HG03460 (cell line): ENCODE results near the gene NHSL2.
"Not testable (repeated sequence)": the region's sequence is repeated elsewhere in the genome, so short reads cannot be mapped to it uniquely, and the experiment has no call there.

ENCODE experiments used
- ATAC-seq: cut with Tn5 transposase; IDR thresholded peaks from one replicate; pipeline ENCODE4 v1.9.1; 2021; ENCODE audit not compliant: unreplicated experiment

The NHSL2 gene

DNA sequence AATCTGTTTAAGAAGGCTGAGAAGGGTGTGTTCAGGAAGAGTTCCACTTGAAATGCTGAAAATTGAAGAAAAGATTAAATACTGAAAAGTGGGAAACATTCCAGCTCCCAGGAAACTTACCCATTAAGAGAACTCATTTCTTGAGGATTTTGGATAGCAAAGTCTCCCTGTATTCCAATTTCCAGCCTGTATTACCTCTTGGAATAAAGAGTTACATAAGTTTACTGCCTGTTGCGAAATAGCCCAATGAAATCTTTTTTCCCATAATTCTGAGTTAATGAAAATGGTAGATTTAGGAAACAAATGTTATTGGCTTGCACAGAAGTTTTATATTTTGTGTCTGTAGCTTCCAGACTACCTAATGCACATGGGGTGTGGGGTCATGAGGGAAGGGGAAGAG lies 12.0 kb downstream of the NHSL2 start:
- ATAC-seq: no peak

DNA sequence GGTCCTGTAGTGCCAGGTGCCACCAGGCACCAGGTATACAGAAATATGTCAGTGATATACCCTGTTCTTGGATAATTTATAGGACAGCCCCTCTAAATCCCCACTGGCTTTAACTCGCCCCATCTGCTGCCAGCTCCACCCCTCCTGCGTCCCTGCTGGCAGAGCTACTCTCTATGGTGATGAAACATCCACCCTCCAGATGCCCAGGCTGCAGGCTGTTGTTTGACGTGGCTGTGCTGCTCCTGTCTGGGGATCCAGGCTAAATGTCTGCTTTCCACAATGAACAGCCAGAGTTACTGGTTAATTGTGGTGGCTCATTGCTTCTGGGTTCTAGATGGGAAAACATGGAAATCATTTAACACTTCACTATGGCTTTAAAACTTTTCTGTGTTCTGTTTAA lies 12.9 kb downstream of the NHSL2 start:
- no peak for ATAC-seq

DNA sequence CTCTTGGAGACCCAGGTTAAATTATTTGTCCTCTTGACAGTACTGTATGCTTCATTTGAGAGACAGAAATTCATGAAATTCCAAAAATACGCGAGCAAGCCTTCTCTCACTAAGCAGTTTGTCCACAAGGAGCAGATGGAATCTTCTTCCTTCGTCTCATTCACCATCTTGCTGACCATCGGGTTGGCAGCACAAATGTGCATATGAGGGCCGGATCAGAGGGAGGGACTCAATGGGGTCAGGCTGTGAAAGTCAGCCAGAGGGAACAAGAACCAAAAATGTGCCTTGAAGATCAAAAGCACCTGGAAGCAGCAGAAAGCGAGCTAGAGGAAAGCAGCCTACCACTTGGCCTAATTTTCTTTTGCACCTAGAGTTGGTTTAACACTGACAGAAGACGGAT lies 16.4 kb downstream of the NHSL2 start:
- ATAC-seq: no peak

DNA sequence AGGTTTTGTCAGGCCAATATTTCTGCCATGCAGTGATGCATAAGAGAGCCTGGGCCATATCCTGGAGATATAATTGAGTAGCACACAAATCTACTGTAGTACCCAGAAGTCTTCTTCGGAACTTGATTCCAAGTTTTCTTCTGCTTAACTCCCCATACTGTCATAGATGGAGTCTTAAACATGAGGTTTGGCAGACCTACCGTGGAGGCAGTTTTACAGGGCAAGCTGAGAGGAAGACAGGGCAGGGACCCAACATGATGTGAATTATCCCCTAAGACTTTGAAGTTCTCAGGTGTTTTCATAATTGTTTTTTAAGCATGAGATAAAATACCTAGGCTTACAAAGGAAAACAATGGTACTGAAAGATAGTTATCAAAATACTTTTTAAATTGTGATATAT lies 18.2 kb downstream of the NHSL2 start:
- no peak for ATAC-seq

DNA sequence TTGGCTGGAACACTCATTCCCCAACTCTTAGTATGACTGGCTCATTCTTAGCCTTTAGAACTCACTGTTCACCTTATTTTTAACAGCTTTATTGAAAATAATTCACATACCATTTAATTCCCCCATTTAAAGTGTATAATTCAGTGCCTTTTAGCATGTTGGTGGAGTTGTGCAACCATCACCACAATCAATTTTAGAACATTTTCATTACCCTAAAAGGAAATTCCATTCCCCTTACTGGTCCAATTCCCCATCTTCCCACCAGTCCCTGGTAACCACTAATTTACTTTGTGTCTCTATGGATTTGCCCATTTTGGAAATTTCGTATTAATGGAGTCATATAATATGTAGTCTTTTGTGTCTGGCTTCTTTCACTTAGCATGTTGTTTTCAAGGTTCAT lies 19.7 kb downstream of the NHSL2 start:
- no peak for ATAC-seq

DNA sequence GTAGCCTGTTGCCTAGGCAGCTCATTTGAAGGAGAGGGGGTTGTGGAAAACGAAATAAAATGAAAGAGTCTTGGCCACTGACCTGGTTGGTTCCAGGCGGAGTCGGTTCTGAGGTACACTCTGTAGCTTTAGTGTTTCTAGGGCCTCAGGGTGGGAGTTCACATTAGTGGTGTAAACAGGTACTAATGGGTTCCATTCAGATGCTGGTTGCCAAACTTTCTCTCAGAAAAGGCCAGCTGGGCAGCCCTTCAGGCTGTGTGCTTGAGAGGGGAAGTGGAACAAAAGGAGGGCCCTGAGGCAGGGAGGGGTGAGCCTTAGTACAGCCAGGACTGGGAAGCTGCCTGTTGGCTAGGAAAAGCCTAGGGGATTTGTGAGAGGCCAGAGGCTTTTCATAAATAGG lies 24.8 kb downstream of the NHSL2 start:
- no peak for ATAC-seq

DNA sequence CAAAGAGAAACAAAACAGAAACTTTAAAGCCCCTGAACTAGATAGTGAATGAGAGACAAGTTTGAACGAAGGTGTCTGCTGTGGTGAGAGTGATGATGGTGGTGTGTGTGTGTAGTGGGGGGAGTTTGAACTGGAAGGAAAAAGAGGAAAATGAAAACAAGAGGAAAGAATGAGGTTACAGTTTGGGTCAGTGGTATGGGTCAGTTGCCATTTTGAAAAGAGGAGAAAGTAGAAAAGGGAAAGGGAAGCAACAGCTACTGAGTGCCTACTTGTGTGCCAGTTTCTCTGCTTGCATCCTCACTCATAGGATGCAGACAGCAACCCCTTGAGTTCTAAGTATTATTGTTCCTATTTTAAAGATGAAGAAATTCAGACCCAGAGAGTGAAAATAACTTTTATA lies 26.0 kb downstream of the NHSL2 start:
- ATAC-seq: no peak

DNA sequence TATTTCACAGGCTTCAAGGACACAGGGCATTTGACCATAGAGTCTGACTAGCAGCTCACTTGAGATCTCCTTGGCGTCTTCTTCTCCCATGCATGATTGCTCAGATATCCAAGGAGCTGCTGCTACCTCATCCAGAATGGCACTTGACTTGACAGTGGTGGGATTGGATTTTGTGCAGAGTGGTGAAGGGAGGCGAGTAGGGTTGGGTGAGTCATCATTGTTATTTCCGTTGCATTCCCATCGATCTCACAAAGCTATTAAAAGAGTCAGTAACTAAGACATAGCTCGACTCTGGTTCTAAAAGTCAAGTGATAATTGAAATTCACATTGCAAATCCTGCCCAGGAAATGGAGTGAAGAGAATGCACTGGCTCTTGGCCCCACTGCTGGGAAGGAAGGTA lies 27.7 kb downstream of the NHSL2 start:
- no peak for ATAC-seq

DNA sequence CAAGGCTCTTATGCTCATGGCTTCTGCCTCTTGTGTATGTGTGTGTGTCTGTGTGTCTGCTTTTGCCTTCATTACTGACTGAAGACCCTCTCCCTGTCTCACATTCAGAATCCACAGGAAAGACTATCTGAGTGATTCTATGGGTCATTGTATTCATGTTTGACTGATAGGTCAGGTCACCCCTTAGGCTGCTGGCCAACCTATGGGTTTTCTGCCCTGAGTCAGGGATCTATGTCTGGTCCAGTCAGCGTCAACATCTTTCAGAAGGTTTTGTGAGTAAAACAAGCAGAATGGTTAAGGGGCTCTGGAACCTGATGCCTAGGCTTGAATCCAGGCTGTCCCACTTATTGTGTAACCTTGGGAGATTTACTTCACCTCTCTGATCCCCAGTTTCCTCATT lies 30.5 kb downstream of the NHSL2 start:
- ATAC-seq: no peak

DNA sequence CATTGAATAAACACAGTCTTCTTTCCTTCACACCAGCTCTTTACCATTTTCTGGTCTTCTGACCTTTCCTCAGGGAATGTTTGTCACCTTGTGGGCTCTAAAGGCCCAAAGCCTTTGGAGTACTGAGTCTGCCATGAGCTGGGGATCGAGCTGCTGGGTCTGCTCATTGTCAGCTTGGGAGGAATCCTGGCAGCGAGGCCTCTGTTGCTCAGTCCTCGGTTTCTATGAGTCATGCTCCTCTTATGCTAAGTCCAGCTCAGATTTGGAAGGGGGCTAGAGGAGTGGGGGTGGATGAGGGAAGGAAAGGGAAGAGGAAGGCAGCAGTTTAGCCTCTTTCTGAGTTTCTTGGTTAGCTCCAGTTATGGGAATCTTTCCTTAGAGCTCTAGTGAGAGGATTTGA lies 31.1 kb downstream of the NHSL2 start:
- ATAC-seq: no peak

DNA sequence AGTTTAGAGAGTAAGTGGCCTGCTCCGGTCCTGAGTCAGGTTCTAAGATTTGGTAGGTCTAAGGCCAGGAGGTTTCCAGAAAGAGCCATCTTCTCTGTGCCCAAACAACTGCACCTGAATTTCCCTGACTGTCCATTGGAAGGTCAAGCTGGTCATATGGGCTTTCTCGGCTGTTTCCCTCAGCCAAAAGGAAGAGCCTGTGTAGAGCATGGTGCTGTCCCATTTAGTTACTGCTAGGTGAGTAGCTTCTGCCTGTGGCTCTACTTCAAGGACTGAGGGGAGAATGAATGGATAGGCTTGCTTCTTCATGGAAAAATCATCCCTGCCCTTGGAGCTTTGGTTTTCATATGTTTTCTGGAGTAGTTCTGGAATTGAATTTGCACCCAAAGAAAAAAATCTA lies 33.7 kb downstream of the NHSL2 start:
- no peak for ATAC-seq

DNA sequence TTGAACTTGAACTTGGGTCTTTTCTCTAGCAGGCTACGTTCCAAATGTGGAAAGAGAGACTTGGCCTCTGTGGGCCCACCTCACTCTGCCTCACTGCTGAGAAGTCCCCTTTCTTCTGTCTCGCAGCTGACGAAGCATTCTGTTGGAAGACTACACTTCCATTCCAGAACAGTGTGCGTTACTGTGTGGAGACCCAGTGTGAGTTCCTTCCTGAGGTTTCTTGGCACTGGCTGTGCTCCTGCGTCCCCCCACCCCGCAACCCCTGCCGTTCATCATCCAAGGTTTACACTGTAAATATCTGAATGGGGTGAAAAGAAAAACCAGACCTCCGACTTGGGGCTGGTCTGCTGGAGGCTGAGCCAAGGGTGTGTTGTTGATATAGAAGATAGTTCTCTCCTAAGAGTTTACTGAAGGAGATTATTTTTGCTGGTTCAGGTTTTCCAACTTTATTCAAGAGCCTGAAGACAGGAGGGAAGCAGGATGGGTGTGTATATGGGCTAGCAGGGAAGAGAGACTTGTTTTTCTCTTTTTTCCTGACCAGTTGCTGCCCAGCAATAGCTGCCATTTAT lies 34.7 kb downstream of the NHSL2 start:
- ATAC-seq: no peak

DNA sequence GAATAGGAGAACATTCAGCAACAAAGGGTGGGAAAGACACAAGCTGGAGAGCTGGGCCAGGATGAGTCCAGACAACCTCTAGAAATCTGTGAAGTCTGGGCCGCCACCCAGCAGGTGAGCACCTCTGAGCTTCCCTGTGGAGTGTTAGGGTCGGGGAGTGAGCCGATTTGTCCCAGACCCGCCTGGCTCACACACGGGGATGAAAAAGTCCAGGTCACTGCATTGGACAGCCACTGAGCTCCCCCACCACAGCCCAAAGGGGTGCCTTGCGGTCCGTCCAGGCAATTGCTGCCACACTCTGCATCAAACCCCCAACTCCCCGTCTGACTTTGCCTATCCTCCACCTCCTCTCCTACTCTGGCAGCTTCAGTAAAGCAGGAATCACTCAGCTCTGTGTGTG lies 38.7 kb downstream of the NHSL2 start:
- no peak for ATAC-seq

DNA sequence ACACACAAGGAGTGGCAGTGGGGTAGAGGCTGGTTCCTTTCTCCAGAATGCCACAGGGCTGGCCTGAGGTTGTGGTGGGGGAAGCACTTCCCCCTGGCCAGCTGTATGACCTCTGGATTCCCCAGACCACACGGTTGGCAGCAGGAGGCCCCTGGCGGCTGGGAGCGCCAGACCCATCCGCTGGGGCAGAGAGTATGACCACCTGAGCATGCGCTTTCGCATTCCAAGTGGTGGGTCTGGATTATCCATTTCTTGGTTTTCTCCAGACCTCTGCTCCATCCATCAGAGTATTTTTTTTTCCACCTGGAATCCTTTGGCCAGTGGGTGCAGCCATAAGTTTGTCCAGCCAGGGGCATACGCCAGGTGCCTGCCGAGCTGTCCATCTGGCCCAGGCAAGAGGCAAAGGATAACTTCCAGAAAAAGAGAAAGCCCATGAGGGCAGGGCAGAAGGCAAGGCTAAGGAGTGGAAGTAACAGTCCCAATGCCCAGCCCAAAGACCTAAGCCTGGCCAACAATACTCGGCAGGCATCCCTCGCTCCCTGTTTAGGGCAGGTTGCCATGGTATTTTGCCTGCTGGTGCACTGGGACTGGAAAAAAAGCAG lies 39.3 kb downstream of the NHSL2 start:
- no peak for ATAC-seq

DNA sequence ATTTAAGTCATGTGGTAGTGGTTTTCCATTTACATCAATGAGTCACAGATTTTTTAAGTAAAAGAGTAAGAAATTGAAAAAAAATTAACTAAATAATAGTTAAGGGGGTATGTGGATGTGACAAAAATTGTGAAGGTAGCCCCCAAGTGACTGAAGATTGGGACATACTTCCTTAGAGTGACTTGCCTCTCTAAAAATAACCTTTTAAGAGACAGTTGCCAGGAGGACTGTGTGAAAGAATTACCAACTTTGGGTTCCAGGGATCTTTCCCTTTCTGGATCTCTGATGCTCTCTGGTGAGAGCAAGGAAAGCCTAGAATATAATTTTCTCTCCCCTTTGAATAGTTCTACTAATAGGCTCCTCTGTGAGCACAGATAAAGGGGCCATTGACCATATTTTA lies 42.7 kb downstream of the NHSL2 start:
- no peak for ATAC-seq

DNA sequence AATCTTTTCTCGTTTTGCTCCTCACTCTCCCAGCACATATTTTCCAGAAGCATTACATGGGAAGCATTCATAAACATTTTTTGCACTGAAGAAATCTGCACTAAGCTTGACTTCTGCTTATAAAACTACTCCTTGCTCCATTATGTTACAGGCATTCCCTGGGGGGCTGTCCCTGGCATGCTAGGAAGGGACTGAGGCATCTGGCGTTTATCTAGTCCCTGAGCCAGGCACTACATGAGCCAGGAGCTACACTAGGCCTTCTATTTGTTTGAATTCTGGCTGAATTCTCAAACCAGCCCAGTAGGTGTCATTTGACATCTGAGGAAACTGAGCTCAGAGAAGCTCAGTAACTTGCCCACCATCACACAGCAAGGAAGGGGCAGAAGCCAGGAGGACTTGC lies 43.3 kb downstream of the NHSL2 start:
- ATAC-seq: no peak

DNA sequence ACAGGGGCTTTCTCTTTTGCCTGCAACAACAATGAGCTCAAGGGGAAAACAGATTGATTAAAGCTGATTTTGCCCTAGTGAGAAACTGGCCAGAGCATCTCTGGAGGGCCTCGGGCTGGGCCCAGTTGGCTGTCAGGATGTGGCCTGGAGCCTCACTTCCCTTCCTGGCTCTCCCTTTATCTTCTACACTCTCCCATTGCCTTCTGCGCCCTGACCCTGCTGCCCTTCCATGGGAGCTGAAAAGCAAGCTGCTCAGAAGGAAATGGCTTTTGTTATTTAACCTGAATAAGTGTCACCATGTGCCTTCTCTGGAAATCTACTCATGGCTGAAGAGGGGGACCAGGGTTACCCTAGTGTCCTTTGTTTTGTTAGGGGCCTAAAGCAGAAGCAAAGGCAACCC lies 43.8 kb downstream of the NHSL2 start:
- ATAC-seq: no peak

DNA sequence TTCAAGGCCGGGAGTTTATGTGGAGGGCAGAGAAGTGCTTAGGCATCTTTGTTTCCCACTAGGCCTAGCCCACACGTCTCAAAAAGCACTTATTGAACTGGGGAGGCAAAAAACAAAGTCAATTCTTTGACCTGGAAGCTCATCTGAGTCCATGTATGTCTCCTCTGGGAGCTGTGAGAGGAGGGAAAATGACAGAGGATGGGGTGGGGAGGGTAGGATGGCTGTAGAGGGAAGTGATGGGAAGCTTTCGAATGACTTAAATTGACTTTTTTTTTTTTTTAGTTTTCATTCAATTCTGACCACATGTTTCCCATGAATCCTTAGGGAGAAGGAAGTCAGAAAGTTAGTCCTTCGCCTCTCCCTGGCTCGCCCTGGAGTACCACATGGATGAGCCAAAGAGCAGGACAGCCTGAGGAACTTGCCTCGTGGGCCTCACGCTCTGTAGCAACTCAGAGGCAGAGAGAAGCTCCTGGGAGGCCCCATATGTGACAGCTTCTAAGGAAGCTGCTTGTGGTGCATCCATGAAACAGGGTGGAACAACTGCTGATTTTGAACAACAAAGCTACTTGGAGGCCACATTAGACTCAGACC lies 45.0 kb downstream of the NHSL2 start:
- ATAC-seq: no peak

DNA sequence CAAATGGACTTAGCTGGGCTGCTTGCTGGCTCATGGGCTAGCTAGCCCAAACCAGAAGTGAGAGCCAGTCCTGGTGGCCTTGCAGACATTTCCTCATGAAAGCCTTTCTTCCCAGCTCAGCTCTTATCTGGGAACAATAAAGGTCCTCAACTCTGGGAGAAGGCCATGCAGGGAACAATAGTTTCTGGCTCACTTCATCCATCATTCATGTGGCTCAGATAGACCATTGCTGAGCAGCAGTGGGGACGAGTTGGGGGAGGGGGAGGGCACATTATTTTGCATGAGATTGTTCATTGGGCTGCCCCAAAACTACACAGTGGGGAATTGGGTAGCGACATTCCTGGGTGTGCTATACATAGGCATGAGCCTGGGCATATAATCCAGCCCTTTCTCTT lies 47.6 kb downstream of the NHSL2 start:
- no peak for ATAC-seq

DNA sequence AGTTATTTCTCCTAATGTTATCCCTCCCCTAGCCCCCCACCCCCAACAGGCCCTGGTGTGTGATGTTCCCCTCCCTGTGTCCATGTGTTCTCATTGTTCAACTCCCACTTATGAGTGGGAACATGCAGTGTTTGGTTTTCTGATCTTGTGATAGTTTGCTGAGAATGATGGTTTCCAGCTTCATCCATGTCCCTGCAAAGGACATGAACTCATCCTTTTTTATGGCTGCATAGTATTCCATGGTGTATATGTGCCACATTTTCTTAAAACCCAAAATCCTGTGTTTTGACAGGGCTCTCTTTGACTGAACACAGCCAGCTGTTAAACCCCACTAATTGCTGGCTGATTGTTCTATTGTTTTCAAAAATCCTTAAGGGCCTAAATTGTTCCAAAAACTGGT lies 53.5 kb downstream of the NHSL2 start:
- ATAC-seq: not testable (repeated sequence)

DNA sequence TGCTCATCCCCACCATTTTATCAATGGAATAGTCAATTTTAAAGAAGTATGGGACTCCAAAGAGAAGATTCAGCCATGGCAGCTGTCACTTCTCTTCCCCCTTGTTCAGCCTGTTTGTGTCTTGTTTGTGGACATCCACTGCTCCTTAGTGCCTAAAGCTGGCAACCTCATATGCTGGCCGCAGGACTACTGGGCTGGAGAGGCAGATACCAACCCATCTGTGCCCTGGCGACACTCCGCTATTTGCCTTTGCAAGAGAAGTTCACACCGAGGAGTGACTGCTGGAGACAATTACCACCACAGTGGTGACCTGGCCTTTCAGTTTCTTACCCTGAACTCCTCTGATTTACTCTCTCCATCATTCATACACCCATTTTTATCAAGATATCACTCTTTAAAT lies 64.3 kb downstream of the NHSL2 start:
- ATAC-seq: no peak

DNA sequence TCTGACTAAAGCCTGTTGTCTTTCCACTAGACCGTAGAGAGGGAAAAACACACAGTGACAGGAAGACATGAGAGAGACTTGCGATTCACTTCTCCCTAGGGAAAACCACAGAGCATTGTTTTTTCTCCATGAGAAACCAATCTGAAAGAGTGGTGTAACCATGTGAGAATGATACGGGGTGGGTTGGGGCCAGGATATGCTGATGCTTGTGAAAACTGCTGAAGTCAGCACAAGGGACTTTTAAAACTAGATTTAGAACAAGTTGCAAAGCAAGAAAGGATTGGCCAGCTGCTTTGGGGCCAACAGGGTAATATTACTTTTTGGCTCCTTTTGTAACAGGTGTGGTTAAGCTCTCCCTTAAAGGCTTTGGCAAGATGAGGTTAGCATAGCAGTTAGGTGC lies 66.1 kb downstream of the NHSL2 start:
- no peak for ATAC-seq

DNA sequence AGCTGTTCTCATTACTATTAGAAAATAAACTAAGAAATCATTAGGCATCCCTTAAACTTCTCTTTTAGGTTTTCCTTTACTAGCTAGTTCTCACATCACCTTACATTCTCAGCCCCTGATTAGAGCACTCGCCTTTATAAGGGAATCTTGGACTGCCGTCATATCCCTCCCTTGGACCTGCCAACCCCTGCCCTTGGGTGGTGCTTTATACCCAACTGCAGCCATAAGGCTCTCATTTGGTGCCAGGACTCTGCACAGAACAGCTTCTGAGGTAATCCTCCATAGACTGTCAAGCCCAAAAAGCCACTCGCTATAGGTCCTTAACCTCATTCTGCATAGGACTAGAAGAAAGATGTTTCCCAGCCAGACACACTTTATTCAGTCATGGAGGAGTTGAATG lies 67.5 kb downstream of the NHSL2 start:
- ATAC-seq: no peak
